Measurements from ENCODE around the gene UBE4B. TPM values are rescaled to one million over a fixed set of nuclear protein-coding genes. Genes with fewer than 3 reads are reported as not detected.
A peak's percentile ranks its signal among the peaks of the same experiment; 100 is the strongest.

The UBE4B gene
- polyA plus RNA-seq, 3 donors = 6.0 to 34.6 (median 9.2) TPM

DNA sequence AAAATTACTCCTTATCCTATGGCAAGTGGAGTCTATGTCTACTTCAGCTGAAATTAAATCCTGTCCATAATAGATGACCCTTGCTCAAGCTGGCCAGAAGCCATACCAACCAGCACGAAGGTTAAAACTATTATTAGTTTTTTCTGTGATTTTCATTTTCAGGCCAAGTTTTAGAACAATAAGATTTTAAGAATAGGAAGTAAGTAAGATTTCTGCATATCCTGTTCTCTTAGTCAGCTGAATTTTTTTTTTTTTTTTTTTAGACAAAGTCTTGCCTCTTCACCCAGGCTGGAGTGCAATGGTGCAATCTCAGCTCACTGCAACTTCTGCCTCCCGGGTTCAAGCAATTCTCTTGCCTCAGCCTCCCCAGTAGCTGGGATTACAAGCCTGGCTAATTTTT lies 41.8 kb upstream of the UBE4B start:
- Mint-ChIP-seq H3K27me3 (ENCODE audit: low read depth in 3 of 3) (peaks cover 0 to 12% (median 11%) of the 10 kb centered on the region in 3 donors), H3K4me3 (peak overlapping the region; percentile 24 to 76), H3K36me3 (peaks cover 6 to 28% of the 10 kb centered on the region in 2 donors), H3K4me1 (peaks cover 53% of the 10 kb centered on the region), H3K27ac (peak overlapping the region; percentile 88 to 95 (median 93)), H3K9me3 (no peaks in the 10 kb centered on the region)
- Histone ChIP-seq H3K27me3 (ENCODE audit: control insufficient read depth in 2 of 2, insufficient read depth in 2 of 2, low read length in 2 of 2) (no peaks in the 10 kb centered on the region), H3K27ac (ENCODE audit: low read depth in 1 of 2, low read length in 2 of 2) (peak overlapping the region; percentile 60 to 87), H3K9me3 (replicated peaks in 1 of 2; ENCODE audit: control insufficient read depth in 1 of 2, insufficient read depth in 1 of 2, low read length in 2 of 2) (no peaks in the 10 kb centered on the region), H3K4me1 (ENCODE audit: control insufficient read depth in 1 of 2, insufficient read depth in 2 of 2, low read length in 2 of 2) (peaks cover 49 to 56% of the 10 kb centered on the region in 2 donors), H3K79me2 (ENCODE audit: insufficient read depth, low read length) (no peaks in the 10 kb centered on the region), H3K4me2 (replicated peaks; ENCODE audit: extremely low read depth, low read length, poor library complexity, severe bottlenecking) (peak overlapping the region; percentile 58), H3K36me3 (replicated peaks in 1 of 2; ENCODE audit: control insufficient read depth in 1 of 2, insufficient read depth in 2 of 2, low read length in 2 of 2) (peaks cover 0 to 5% of the 10 kb centered on the region in 2 donors), H2AFZ (ENCODE audit: insufficient read depth, low read depth, low read length, poor library complexity, severe bottlenecking) (peak overlapping the region; percentile 77), H4K20me1 (ENCODE audit: insufficient read depth, low read length) (no peaks in the 10 kb centered on the region), H3K9ac (ENCODE audit: insufficient read depth, low read length, poor library complexity, severe bottlenecking) (peak overlapping the region; percentile 28), H3K4me3 (replicated peaks in 1 of 3; ENCODE audit: low read depth in 2 of 3, low read length in 3 of 3) (peak overlapping the region in 1 of 3 experiments; percentile 55)
- TF ChIP-seq, protein P1, sequence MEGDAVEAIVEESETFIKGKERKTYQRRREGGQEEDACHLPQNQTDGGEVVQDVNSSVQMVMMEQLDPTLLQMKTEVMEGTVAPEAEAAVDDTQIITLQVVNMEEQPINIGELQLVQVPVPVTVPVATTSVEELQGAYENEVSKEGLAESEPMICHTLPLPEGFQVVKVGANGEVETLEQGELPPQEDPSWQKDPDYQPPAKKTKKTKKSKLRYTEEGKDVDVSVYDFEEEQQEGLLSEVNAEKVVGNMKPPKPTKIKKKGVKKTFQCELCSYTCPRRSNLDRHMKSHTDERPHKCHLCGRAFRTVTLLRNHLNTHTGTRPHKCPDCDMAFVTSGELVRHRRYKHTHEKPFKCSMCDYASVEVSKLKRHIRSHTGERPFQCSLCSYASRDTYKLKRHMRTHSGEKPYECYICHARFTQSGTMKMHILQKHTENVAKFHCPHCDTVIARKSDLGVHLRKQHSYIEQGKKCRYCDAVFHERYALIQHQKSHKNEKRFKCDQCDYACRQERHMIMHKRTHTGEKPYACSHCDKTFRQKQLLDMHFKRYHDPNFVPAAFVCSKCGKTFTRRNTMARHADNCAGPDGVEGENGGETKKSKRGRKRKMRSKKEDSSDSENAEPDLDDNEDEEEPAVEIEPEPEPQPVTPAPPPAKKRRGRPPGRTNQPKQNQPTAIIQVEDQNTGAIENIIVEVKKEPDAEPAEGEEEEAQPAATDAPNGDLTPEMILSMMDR (IDR thresholded peaks at IDR 0.05) = no peak
- intact Hi-C loops (cut with micrococcal nuclease) = loop anchor here in 1 of 2 donors (10.0 kb wide), 1 partner anchor 46 kb away; the partner anchor contains the start of genes LZIC and NMNAT1
- DNase-seq = peak; percentile 43 to 70 (median 57)
- no CpG with 5 or more reads among the region's 2 CpGs for WGBS (ENCODE audit: insufficient coverage)

DNA sequence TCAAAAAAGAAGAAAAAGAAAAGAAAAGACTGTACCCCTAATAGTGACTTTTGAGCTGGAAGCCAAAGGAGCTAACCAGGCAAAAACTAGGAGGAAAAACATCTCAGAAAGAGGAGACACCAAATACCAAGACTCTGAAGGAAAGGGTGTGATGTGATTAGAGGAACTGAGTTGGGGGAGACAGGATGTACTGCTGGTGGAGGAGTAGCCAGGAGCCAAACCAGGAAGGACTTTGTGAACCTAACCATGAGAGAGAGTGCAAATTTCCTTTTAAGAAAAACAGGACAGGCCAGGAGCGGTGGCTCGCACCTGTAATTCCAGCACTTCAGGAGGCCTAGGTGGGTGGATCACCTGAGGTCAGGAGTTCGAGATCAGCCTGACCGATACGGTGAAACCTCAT lies 39.8 kb upstream of the UBE4B start:
- peaks cover 0 to 4% of the 10 kb centered on the region in 2 donors for H3K27me3 ChIP-seq (ENCODE audit: control insufficient read depth in 2 of 2, insufficient read depth in 2 of 2, low read length in 2 of 2)
- Mint-ChIP-seq H3K4me1 (peaks cover 59% of the 10 kb centered on the region), H3K36me3 (peaks cover 0 to 14% of the 10 kb centered on the region in 2 donors), H3K4me3 (peak overlapping the region in 1 of 2 donors; percentile 61), H3K27me3 (ENCODE audit: low read depth in 3 of 3) (peaks cover 4 to 21% (median 19%) of the 10 kb centered on the region in 3 donors), H3K9me3 (no peaks in the 10 kb centered on the region), H3K27ac (peak overlapping the region; percentile 70 to 93 (median 84))
- intact Hi-C loops (cut with micrococcal nuclease) = loop anchor here in 1 of 2 donors (10.0 kb wide), 1 partner anchor 48 kb away; the partner anchor contains the start of genes LZIC and NMNAT1
- peak overlapping the region; percentile 68 for H2AFZ ChIP-seq (ENCODE audit: insufficient read depth, low read depth, low read length, poor library complexity, severe bottlenecking)
- H3K4me1 ChIP-seq (ENCODE audit: control insufficient read depth in 1 of 2, insufficient read depth in 2 of 2, low read length in 2 of 2) = peaks cover 56 to 66% of the 10 kb centered on the region in 2 donors
- H3K36me3 ChIP-seq (replicated peaks in 1 of 2; ENCODE audit: control insufficient read depth in 1 of 2, insufficient read depth in 2 of 2, low read length in 2 of 2) = no peaks in the 10 kb centered on the region
- H3K79me2 ChIP-seq (ENCODE audit: insufficient read depth, low read length) = no peaks in the 10 kb centered on the region
- TF ChIP-seq, protein P1 (IDR thresholded peaks at IDR 0.05) = no peak
- H4K20me1 ChIP-seq (ENCODE audit: insufficient read depth, low read length) = no peaks in the 10 kb centered on the region
- WGBS (ENCODE audit: insufficient coverage) = 70% methylated on average over 2 of the region's 5 CpGs
- peak overlapping the region; percentile 66 to 72 for H3K27ac ChIP-seq (ENCODE audit: low read depth in 1 of 2, low read length in 2 of 2)
- peak overlapping the region in 1 of 3 experiments; percentile 30 for H3K4me3 ChIP-seq (replicated peaks in 1 of 3; ENCODE audit: low read depth in 2 of 3, low read length in 3 of 3)
- H3K9ac ChIP-seq (ENCODE audit: insufficient read depth, low read length, poor library complexity, severe bottlenecking) = no peak overlapping the region
- H3K9me3 ChIP-seq (replicated peaks in 1 of 2; ENCODE audit: control insufficient read depth in 1 of 2, insufficient read depth in 1 of 2, low read length in 2 of 2) = no peaks in the 10 kb centered on the region
- peak overlapping the region; percentile 22 for H3K4me2 ChIP-seq (replicated peaks; ENCODE audit: extremely low read depth, low read length, poor library complexity, severe bottlenecking)
- peak in 2 of 3 donors; percentile 21 to 28 for DNase-seq

All from CD14-positive monocyte (primary cell).